SH-SY5Y (cell line): Measurements from ENCODE around the gene PRKCZ.

Experiments
- GATA2 ChIP-seq: IDR thresholded peaks from 2 replicates; pipeline ENCODE4 v1.6.1; 2011; ENCODE audit warnings: mild to moderate bottlenecking, low read depth, low read length
- GATA3 ChIP-seq: IDR thresholded peaks from 2 replicates; pipeline ENCODE4 v1.6.1; 2011; ENCODE audit warnings: low read depth, mild to moderate bottlenecking, low read length, moderate library complexity

- TF ChIP-seq GATA2 = no peak
- TF ChIP-seq GATA3 = no peak
Measured at GRCh38 chr1:2033165-2033564, 17.0 kb upstream of the PRKCZ start.
